ENCODE data around the gene MARCHF6. TPM values are rescaled to one million over a fixed set of nuclear protein-coding genes. Genes with fewer than 3 reads are reported as not detected.

MARCHF6 gene
- total and polyA plus RNA-seq, 9 of the 15 experiments (the other 6 are each of a cell fraction or from before 2014, with no cell fraction given): 74.1 to 456 (median 116) TPM

GRCh38 chr5:10308844-10309243 lies 44.7 kb upstream of the MARCHF6 start (continued):
- TF ChIP-seq MGA (IDR thresholded peaks at IDR 0.05): peak; percentile 35; the same call in 1 of the 2 replicates
- peak; percentile 24; the same call in 1 of the 2 replicates for TF ChIP-seq RBFOX2 (IDR thresholded peaks at IDR 0.05; ENCODE audit: low read depth, low read length)
- no peak for TF ChIP-seq RBM34 (IDR thresholded peaks at IDR 0.05; ENCODE audit: borderline replicate concordance, insufficient read depth, low read length)
- TF ChIP-seq TFAM (CRISPR knock-in tag; conservative IDR thresholded peaks at IDR 0.05): no peak
